GM19455 (cell line): ENCODE results near the gene PSKH1.

Experiments
- ATAC-seq: cut with Tn5 transposase; IDR thresholded peaks from one replicate; pipeline ENCODE4 v1.9.1; 2021; ENCODE audit not compliant: unreplicated experiment

PSKH1 gene

DNA sequence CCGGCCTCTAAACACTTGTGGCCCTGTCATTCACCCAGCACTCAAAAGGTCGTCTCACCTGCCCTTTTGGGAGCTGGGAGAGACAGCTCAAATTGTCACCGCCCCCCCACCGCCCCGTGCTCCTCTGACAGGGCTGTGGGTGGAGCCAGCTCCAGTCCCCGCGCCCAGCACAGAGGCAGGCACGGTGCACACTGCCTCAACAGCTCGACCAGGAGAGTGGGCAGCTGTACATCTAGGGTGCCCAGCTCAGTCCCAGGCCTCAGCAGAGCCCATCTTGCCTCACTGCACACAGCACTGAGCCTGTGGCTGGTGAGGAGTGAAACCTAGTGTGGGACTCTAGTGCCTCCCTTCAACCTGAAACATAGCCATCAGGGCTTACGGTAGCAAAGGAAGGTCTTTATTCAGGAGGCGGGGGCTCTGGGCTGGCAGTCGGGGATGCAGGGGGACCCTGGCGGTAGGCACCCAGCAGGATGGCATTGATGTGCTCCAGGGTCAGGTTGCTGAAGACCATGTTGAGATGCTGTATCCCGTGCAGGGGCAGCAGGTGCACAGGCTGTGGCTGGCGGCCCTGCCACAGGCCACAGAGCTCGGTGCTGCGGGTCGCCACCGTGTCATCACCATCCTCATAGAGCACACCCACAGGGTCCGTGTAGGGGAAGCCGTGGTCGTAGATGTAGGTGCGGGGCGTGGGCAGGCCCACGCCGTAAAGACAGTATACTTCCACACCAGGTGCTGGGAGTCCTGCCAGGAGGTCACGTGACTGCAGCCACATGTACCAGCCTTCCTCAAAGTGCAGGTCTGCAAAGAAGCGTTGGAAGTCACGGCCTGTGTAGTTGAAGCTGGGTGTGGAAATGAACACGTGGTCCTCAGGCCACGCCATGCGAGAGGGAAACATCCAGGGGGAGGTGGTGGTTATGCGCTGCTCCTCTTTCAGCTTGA is 46.7 kb downstream of the PSKH1 start:
- ATAC-seq = no peak

- no peak for ATAC-seq
Measured at GRCh38 chr16:67940446-67941089, 47.5 kb downstream of the PSKH1 start.

DNA sequence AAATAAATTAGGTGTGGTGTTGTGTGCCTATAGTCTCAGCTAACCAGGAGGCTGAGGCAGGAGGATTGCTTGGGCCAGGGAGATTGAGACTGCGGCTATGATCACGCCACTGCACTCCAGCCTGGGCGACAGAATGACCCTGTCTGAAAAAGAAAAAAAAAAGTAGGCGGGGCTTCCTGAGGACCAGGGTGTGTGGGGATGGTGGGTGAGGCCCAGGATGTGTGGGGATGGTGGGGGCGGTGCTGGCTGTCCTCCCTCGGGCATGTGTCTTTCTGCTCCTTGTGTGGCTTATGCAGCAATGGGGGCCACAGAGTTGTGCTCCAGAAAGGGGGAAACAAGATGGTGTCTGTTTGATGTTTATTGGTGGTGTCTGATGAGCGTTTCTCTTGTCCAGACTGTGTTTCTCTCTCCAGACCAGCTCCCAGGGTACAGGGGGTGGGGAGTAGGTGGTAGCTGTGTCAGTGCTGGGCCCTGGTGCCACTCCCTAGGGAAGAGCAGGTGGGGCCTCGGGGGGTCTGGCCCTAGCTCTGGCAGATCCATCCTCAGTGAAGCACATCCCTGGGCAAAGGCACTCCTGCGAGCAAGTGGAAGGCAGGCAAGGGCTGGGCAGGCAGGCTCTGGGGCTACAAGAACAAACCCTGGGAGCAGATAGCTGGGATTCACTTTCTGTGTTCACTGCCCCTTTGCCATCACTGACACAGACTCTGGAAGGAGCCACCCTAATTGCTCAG is 48.6 kb downstream of the PSKH1 start:
- ATAC-seq = no peak

GRCh38 chr16:67942200-67942509 is 49.1 kb downstream of the PSKH1 start:
- no peak for ATAC-seq

DNA sequence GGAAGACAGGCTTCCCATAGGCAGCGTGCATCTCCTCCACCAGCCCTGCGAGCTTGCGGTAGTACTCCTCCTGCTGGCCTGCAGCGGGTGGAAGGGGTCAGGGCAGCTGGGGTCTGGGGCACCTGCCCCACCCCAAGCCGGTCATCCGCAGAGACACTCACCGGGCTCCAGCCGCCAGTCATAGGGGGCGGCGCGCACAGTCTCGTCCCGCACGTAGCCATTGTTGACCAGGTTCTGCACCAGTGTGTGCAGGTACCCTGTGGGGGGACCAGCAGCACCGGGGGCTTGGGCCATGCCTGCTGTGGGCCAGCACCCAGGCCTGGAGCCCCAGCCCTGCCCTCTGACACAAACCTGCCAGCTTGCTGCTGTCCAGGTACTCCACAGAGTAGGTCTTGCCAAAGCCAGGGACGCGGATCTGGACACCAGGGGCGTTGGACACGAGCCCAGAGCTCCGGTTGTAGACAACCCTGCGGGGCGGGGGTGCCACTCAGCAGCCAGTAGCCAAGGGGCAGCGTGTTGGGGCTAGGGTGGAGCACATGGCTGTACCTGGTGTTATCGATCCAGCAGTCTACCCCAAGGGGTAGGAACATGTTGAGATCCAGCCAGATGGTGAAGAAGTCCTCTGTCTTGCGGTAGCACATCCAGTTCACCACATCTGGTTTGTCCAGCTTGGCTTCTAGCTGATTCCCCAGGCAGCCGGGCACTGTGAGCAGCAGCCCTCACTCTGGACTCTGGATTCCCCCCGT is 49.6 kb downstream of the PSKH1 start:
- ATAC-seq = no peak

DNA sequence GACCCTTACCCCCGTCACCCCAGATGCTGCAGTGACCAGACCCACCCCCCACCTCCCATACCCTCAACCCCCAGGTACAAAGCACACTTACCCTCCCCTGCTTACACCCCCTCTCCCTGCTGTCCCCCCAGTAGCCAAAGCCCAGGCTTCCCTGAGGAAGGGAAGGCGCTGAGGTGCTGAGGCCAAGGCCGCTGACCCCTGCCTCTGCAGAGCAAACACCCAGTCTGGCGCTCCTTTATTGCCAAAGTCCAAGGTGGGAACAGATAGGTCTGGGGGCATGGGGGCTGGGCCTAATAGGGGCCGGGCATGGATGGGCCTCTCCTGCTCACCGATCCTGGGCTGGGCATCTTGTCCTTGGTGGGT is 50.2 kb downstream of the PSKH1 start:
- no peak for ATAC-seq

- no peak for ATAC-seq
Measured at GRCh38 chr16:67943619-67944504, 50.8 kb downstream of the PSKH1 start, which contains the start of gene LCAT. LCAT (minus strand) TSS chr16:67944120; CDS start chr16:67944101, 19 bp downstream.

DNA sequence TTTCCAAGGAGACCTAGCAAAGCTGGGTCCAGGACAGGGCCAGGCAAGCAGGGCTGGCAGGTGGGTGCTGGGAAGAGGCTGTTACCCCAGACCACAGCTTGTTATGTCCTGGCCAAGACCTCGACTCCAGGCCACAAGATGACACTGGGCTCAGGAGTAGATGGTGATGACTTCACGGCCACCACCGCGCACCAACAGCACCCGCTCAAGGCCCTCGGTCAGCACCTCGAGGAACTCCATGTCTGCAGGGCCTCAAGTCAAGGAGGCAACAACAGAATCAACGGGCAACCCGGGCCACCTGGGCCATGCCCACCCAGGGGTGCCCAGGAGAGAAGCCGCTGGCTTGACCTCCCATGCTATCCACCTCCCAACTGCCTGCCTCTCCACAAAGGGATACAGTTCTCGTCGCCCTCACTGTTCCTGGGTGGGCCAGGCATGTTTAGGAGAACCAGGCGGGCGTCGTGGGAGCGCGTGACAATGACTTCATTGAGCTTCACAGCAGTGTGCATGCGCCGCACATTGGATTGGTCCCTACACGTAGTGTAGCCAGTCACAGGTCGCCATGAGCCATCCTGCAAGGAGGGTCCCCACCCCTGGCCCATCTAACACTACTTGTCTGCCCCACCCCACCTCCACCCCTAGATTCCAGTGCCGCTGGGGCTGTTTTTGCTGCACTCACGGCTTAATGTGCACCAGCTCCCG is 51.8 kb downstream of the PSKH1 start:
- ATAC-seq = no peak

- no peak for ATAC-seq
Measured at GRCh38 chr16:67945392-67945933, 52.4 kb downstream of the PSKH1 start.

DNA sequence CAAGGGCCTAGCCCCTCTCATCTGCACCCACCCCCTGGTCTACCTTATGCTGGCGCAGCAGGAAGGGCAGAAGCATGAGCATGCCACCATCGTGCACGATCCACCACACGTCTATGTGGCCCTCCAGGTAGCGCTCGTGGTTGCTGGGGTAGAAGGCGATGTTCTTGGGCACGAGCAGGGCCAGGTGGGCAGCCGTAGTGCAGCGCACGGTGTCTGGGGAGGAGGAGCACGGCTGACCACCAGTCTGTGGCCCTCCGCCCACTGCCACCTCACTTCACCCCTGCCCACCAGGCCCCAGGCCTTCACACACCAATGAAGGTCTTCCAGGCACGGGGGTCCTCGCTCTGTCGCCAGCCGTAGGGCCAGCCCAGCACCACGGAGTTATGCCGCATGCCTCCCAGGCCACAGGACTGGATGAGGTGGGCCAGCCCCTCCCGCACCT is 53.1 kb downstream of the PSKH1 start:
- ATAC-seq = no peak

DNA sequence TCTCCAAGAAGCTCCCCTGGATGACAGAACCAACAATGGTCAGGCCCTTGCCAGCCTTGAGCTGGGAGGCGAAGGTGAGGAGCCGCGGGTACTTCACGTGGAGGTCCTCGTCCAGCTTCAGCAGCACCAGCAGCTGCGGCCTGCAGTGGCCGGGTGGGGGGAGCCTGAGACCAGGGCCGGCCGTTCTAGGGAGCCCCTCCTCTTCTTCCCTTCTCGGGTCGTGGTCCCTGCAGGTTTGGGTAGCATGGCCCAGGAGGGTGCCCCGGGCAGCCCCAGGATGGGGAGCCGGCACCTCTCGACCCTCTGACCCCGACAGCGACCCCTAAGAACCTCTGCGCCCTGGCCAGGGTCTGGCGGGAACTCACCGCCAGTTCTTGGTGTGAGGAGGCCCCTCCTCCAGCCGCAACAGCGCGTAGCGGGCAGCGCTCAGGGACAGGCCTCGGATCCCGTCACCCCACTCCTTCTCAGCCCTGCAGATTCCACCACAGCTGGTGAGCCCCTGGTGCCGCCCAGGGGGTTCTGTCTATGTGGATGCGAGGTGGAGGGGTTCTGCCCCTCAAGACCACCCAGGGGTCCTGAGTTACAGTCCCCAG is 54.0 kb downstream of the PSKH1 start:
- no peak for ATAC-seq

GRCh38 chr16:67948015-67948414 is 55.0 kb downstream of the PSKH1 start:
- ATAC-seq = no peak

- no peak for ATAC-seq
Measured at GRCh38 chr16:67949645-67950044, 56.6 kb downstream of the PSKH1 start.

DNA sequence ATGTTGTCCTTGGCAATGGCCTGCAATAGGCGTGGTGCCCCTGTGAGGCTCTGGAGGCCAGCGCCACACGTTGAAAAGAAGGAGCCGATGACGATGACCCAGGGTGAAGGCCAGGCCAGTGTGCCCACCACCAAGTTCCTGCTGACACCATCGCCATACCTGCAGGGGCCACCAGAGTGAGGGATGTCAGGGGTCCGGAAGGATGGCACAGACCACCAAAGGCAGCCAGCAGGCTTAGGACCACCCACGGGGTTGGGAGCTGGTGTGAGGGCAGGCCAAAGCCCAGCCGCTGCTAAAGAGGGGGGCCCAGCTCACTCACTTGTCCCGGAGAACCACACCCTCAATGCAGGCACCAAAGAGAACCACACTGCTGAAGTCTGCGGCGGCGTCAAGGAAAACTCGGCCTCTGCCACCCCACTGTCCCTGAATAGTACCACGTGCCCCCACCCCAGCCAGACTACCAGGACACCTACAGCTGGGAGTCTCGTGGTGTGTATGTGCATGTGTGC is 57.3 kb downstream of the PSKH1 start:
- no peak for ATAC-seq

- ATAC-seq = no peak
Measured at GRCh38 chr16:67951485-67951884, 58.4 kb downstream of the PSKH1 start.

GRCh38 chr16:67953641-67954375 is 60.8 kb downstream of the PSKH1 start:
- ATAC-seq = no peak

GRCh38 chr16:67954421-67955196 is 61.6 kb downstream of the PSKH1 start:
- no peak for ATAC-seq
